KMS-11 (cell line): ENCODE data around the gene DAG1.

Source experiments
- H2AFZ ChIP-seq: fragments of 200-600 bp; sonication (generic); 2 replicates; pipeline ENCODE4 v1.6.1; 2016; ENCODE audit warnings: antibody characterized with exemption, mixed run types, low read depth
- H3K27ac ChIP-seq: fragments of 200-600 bp; sonication (generic); 2 replicates; pipeline ENCODE4 v1.6.1; 2016; ENCODE audit warnings: mild to moderate bottlenecking, mixed run types
- H3K27me3 ChIP-seq: fragments of 200-600 bp; sonication (generic); 2 replicates; pipeline ENCODE4 v1.6.1; 2017; ENCODE audit warnings: mild to moderate bottlenecking, low read depth, mixed run types, moderate library complexity; ENCODE audit not compliant: insufficient read depth
- H3K36me3 ChIP-seq: fragments of 200-600 bp; sonication (generic); 2 replicates; pipeline ENCODE4 v1.6.1; 2017; ENCODE audit warnings: mild to moderate bottlenecking, mixed run types; ENCODE audit not compliant: insufficient read depth
- H3K4me1 ChIP-seq: fragments of 200-600 bp; sonication (generic); 2 replicates; pipeline ENCODE4 v1.6.1; 2016; ENCODE audit warnings: mild to moderate bottlenecking, low read depth, mixed run types; ENCODE audit not compliant: poor library complexity, severe bottlenecking
- H3K4me2 ChIP-seq: fragments of 200-600 bp; sonication (generic); 2 replicates; pipeline ENCODE4 v1.7.0; 2016; ENCODE audit warnings: mild to moderate bottlenecking, mixed run types
- H3K4me3 ChIP-seq: fragments of 200-600 bp; sonication (generic); IDR thresholded peaks from 2 replicates; pipeline ENCODE4 v1.6.1; 2017; ENCODE audit warnings: low read depth, low read length, mixed read lengths; ENCODE audit not compliant: insufficient read depth
- H3K79me2 ChIP-seq: fragments of 200-600 bp; sonication (generic); 2 replicates; pipeline ENCODE4 v1.6.1; 2016; ENCODE audit warnings: low read depth, mixed run types; ENCODE audit not compliant: insufficient read depth
- H3K9ac ChIP-seq: fragments of 200-600 bp; sonication (generic); 2 replicates; pipeline ENCODE4 v1.6.1; 2016; ENCODE audit warnings: mild to moderate bottlenecking, mixed run types
- H4K20me1 ChIP-seq: fragments of 200-600 bp; sonication (generic); 2 replicates; pipeline ENCODE4 v1.6.1; 2016; ENCODE audit warnings: mild to moderate bottlenecking, mixed run types; ENCODE audit not compliant: insufficient read depth
- TF ChIP-seq, protein P1 (sequence below): fragments of 200-600 bp; sonication (generic); conservative IDR thresholded peaks from 2 replicates; pipeline ENCODE4 v1.6.1; 2017; ENCODE audit warnings: low read depth, mild to moderate bottlenecking, antibody characterized with exemption, low read length, moderate library complexity, mixed read lengths

The DAG1 gene

DNA sequence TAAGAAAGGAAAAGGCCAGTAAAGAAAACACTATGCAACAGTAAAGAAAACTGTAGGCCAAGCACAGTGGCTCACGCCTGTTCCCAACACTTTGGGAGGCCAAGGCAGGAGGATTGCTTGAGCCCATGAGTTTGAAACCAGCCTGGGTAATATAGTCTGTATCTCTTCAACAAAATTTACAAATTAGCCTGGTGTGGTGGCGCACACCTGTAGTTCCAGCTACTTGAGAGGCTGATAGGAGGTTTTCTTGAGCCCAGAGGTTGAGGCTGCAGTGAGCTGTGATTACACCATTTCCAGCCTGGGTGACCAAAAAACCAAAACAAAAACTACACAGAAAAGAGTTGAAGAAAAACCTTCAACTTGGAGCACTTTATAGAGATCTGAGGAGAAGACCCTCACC is 31.8 kb downstream of the DAG1 start:
- Histone ChIP-seq H3K4me2 (no peak overlapping the region), H3K27me3 (no peaks in the 10 kb centered on the region), H3K27ac (no peak overlapping the region), H3K9ac (no peak overlapping the region), H3K4me1 (no peaks in the 10 kb centered on the region), H3K36me3 (no peaks in the 10 kb centered on the region), H3K79me2 (no peaks in the 10 kb centered on the region), H4K20me1 (no peaks in the 10 kb centered on the region), H2AFZ (no peak overlapping the region), H3K4me3 (no peak overlapping the region)
- TF ChIP-seq, protein P1, sequence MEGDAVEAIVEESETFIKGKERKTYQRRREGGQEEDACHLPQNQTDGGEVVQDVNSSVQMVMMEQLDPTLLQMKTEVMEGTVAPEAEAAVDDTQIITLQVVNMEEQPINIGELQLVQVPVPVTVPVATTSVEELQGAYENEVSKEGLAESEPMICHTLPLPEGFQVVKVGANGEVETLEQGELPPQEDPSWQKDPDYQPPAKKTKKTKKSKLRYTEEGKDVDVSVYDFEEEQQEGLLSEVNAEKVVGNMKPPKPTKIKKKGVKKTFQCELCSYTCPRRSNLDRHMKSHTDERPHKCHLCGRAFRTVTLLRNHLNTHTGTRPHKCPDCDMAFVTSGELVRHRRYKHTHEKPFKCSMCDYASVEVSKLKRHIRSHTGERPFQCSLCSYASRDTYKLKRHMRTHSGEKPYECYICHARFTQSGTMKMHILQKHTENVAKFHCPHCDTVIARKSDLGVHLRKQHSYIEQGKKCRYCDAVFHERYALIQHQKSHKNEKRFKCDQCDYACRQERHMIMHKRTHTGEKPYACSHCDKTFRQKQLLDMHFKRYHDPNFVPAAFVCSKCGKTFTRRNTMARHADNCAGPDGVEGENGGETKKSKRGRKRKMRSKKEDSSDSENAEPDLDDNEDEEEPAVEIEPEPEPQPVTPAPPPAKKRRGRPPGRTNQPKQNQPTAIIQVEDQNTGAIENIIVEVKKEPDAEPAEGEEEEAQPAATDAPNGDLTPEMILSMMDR: no peak

DNA sequence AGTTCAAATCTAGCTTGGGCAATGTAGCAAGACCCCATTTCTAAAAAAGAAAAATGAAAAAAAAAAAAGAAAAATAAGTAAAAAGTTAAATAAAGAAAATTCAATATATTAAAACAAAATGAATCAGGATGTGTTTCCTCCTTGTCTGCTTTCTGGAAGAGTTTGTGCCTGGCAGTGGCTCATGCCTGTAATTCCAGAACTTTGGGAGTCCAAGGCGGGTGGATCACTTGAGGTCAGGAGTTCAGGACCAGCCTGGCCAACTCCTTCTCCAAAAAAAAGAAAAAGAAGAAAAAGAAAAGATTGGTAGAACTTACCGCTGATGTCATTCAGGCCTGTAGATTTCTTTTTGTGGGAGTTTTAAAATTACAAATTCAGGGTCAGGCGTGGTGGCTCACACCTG is 36.8 kb downstream of the DAG1 start:
- no peaks in the 10 kb centered on the region for H4K20me1 ChIP-seq
- H3K27ac ChIP-seq: no peak overlapping the region
- no peak overlapping the region for H3K9ac ChIP-seq
- no peaks in the 10 kb centered on the region for H3K36me3 ChIP-seq
- TF ChIP-seq, protein P1: no peak
- H3K27me3 ChIP-seq: no peaks in the 10 kb centered on the region
- H3K4me3 ChIP-seq: no peak overlapping the region
- no peaks in the 10 kb centered on the region for H3K79me2 ChIP-seq
- no peak overlapping the region for H2AFZ ChIP-seq
- no peak overlapping the region for H3K4me2 ChIP-seq
- peaks cover 5% of the 10 kb centered on the region for H3K4me1 ChIP-seq

DNA sequence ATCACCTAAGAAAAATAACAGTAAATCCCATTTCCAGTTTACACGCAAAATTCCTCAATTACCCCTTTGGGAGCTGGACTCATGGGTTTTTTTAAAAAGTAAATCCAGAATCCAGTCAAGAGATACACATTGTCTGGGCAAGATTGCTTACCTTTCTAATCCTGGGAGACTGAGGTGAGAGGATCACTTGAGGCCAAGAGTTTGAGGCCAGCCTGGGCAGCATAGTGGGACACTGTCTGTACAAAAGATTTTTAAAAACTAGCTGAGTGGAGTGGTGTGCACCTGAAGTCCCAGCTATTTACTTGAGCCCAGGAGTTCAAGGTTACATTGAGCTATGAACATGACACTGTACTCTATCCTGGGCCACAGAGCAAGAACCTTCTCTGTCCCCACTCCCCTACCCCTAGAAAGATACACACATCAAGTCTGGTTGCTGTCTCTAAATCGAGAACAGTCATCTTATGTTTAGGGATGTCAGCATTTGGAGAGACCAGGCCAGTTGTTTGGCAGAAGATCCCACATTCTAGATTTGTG is 39.0 kb downstream of the DAG1 start:
- no peaks in the 10 kb centered on the region for H4K20me1 ChIP-seq
- H3K36me3 ChIP-seq: no peaks in the 10 kb centered on the region
- no peak overlapping the region for H3K27ac ChIP-seq
- H3K4me1 ChIP-seq: peaks cover 5% of the 10 kb centered on the region
- H3K9ac ChIP-seq: no peak overlapping the region
- TF ChIP-seq, protein P1: no peak
- H3K4me3 ChIP-seq: no peak overlapping the region
- H3K27me3 ChIP-seq: no peaks in the 10 kb centered on the region
- no peaks in the 10 kb centered on the region for H3K79me2 ChIP-seq
- H3K4me2 ChIP-seq: no peak overlapping the region
- no peak overlapping the region for H2AFZ ChIP-seq

DNA sequence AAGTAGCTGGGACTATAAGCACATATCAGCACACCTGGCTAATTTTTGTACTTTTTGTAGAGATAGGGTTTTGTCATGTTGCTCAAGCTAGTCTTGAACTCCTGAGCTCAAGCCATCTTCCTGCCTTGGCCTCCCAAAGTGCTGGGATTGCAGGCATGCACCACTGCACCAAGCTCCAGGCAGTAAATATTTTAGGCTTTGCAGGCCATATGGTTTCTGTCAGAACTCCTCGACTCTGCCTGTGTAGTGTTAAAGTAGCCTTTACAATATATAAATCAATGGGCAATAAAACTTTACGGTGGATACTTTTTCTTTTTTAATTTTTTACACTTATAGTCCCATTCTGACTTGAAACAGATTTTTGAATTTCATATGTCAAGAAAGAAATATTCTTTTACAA is 41.6 kb downstream of the DAG1 start:
- H3K27ac ChIP-seq: no peak overlapping the region
- H3K4me2 ChIP-seq: no peak overlapping the region
- no peak overlapping the region for H3K4me3 ChIP-seq
- no peaks in the 10 kb centered on the region for H3K79me2 ChIP-seq
- no peak overlapping the region for H2AFZ ChIP-seq
- no peaks in the 10 kb centered on the region for H4K20me1 ChIP-seq
- H3K27me3 ChIP-seq: no peaks in the 10 kb centered on the region
- no peaks in the 10 kb centered on the region for H3K36me3 ChIP-seq
- no peak overlapping the region for H3K9ac ChIP-seq
- TF ChIP-seq, protein P1: no peak
- peaks cover 5% of the 10 kb centered on the region for H3K4me1 ChIP-seq
